ENCODE results near the gene PBRM1.

The PBRM1 gene

DNA sequence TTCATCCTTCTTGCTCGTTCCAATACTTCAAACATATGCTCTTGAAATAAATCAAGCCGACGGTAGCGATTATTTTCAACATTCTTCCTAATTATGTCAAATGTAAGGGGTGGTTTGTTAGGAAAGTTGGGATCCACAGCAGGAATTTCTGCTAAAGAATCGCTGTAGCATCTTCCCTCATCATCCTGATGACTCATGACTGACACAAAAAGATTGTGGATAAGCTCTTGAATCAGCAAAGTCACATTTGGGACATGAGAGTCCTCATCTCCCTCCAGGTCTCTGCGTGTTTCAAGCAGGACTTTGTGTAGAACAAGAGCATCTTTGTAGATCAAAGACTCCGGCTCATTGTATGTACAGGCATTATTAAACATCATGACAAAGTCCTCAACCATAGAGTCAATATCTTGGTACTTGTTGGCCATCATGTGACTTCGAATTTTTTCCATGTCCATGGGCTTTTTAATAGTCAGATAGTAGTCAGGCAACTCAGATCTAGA, 76.3 kb downstream of the PBRM1 start:
- TF ChIP-seq, protein P1, sequence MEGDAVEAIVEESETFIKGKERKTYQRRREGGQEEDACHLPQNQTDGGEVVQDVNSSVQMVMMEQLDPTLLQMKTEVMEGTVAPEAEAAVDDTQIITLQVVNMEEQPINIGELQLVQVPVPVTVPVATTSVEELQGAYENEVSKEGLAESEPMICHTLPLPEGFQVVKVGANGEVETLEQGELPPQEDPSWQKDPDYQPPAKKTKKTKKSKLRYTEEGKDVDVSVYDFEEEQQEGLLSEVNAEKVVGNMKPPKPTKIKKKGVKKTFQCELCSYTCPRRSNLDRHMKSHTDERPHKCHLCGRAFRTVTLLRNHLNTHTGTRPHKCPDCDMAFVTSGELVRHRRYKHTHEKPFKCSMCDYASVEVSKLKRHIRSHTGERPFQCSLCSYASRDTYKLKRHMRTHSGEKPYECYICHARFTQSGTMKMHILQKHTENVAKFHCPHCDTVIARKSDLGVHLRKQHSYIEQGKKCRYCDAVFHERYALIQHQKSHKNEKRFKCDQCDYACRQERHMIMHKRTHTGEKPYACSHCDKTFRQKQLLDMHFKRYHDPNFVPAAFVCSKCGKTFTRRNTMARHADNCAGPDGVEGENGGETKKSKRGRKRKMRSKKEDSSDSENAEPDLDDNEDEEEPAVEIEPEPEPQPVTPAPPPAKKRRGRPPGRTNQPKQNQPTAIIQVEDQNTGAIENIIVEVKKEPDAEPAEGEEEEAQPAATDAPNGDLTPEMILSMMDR (IDR thresholded peaks at IDR 0.05; ENCODE audit: low read depth, low read length, missing control alignments) = no peak
- no peak overlapping the region for H3K4me3 ChIP-seq (replicated peaks; ENCODE audit: low read depth, low read length)
- DNase-seq (ENCODE audit: extremely low read depth, low read depth) = no peak

DNA sequence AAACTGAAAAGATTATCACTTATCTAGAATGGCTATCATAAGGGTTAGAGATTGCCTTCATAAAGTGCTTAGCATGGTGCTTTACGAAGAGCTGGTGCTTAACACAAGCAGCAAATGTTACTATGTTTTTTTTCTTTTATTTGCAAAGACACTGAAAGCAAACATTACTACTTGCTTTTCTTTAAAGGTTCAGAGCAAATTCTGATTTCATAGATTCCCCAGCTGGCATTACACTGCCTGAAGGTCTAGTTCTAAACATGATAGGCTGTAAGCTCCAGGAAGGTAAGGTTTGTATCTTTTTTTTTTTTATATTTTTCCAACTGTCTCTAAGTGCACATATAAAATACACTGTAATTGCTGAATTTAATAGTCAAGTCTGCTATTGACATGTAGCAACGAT, 77.4 kb downstream of the PBRM1 start:
- no peak overlapping the region for H3K4me3 ChIP-seq (replicated peaks; ENCODE audit: low read depth, low read length)
- TF ChIP-seq, protein P1 (IDR thresholded peaks at IDR 0.05; ENCODE audit: low read depth, low read length, missing control alignments) = no peak
- DNase-seq (ENCODE audit: extremely low read depth, low read depth) = no peak

DNA sequence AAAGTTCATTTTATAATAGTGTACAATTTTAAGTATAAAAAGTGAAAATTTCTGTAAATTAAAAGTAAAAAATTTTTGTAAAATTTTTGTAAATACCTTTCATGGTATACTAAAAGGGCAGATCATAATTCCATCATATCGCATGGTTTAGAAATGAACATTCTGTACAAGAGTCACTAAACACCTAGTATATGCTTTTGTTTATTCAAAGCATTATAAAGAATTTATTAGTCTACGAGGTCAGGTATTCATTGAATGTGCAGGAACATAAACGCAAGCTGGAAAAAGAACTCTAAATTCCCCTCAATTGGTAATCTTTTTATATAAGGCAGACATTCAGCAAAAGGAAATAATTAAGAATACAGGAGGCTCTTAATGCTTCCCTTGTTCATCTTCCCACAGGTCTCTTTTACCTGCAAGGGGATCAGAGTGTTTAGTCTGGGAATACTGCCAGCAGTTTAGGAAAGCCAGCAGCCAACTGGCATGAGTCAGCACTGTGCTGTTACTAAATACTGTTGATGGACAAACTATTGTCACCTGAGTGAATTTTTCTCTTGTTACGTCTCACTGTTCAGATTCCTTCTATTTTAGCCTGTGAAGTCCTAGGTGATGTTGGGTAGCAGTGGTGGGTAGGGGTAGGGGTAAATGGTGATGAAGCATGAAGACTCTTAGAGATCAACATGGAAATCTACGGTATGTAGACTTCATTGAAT, 79.2 kb downstream of the PBRM1 start:
- H3K4me3 ChIP-seq (replicated peaks; ENCODE audit: low read depth, low read length) = no peak overlapping the region
- TF ChIP-seq, protein P1 (IDR thresholded peaks at IDR 0.05; ENCODE audit: low read depth, low read length, missing control alignments) = no peak
- peak; percentile 3 for DNase-seq (ENCODE audit: extremely low read depth, low read depth)

DNA sequence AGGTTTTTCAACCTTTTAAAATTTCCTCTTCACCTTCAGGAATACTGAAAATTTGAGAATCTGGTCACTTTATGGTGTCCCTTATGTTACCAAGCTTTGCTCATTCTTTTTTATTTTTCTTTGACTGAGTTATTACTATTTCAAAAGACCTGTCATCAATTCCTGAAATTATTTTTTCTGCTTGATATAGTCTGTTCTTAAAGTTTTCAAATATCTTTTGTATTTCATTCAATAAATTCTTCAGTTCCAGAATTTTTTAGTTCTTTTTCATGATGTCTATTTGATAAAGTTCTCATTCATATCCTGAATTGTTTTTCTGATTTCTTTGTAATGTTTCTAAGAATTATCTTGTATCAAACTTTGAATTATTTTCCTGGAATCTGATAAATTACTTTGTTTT, 85.5 kb downstream of the PBRM1 start:
- TF ChIP-seq, protein P1 (IDR thresholded peaks at IDR 0.05; ENCODE audit: low read depth, low read length, missing control alignments) = no peak
- DNase-seq (ENCODE audit: extremely low read depth, low read depth) = no peak
- H3K4me3 ChIP-seq (replicated peaks; ENCODE audit: low read depth, low read length) = no peak overlapping the region

DNA sequence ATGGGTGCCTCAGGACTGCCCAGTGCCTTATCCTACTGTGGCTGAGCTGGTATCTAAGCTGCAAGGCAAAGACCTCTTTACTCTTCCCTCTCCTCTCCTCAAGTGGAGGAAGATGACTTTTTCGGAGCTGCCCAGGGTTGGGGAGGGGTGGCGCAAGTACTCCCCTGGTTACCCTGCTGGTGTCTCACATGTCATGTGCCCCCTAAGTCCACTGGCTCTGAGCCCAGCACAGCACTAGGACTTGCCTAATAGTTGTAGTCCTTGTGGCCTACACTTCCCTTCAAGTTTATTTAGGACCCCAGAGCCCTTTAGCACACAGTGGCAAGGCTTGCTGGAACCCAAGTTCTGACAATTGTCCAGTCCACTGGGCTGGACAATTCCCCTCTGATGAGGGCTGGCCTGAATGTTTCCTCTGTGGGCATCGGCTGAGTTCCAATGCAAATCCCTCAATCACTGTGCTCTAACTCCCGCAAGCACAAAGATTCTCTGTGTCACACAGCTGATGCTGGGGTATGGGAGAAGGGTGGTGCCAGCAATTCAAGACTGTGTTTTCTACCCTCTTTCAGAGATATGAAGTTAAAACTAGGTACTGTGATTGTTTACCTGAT, 89.0 kb downstream of the PBRM1 start:
- TF ChIP-seq, protein P1 (IDR thresholded peaks at IDR 0.05; ENCODE audit: low read depth, low read length, missing control alignments) = no peak
- no peak for DNase-seq (ENCODE audit: extremely low read depth, low read depth)
- no peak overlapping the region for H3K4me3 ChIP-seq (replicated peaks; ENCODE audit: low read depth, low read length)

DNA sequence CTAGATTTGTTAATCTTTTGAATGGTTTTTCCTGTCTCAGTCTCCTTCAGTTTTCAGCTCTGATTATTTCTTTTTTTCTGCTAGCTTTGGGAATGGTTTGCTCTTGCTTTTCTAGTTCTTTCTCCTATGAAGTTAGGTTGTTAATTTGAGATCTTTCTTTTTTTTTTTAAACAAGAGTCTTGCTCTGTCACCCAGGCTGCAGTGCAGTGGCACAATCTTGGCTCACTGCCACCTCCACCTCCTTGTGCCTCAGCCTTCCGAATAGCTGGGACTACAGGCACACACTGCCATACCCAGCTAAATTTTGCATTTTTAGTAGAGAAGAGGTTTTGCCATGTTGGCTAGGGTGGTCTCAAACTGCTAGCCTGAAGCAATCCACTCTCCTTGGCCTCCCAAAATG, 92.6 kb downstream of the PBRM1 start:
- TF ChIP-seq, protein P1 (IDR thresholded peaks at IDR 0.05; ENCODE audit: low read depth, low read length, missing control alignments) = no peak
- no peak for DNase-seq (ENCODE audit: extremely low read depth, low read depth)
- no peak overlapping the region for H3K4me3 ChIP-seq (replicated peaks; ENCODE audit: low read depth, low read length)
